SH-SY5Y (cell line): ENCODE data around the gene BHLHE40.

Source experiments
- GATA2 ChIP-seq: IDR thresholded peaks from 2 replicates; pipeline ENCODE4 v1.6.1; 2011; ENCODE audit warnings: mild to moderate bottlenecking, low read depth, low read length
- GATA3 ChIP-seq: IDR thresholded peaks from 2 replicates; pipeline ENCODE4 v1.6.1; 2011; ENCODE audit warnings: low read depth, mild to moderate bottlenecking, low read length, moderate library complexity

Gene BHLHE40

DNA sequence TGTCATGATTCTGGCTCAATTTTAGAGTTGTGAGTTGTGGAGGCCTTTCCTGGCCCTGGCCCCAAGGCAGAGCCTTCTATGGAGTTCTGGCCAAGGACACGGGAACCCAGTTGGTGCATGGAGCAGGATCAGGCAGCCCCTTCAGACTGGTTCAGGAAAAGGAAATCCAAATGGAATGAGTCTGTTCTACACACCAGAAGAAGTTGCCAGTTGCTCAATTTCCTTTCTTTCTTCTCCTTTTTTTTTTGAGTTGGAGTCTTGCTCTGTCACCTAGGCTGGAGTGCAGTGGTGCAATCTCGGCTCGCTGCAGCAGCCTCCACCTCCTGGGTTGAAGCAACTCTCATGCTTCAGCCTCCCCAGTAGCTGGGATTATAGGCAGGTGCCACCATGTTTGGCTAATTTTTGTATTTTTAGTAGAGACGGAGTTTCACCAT, 28.9 kb upstream of the BHLHE40 start:
- no peak for TF ChIP-seq GATA2
- TF ChIP-seq GATA3, result no peak

DNA sequence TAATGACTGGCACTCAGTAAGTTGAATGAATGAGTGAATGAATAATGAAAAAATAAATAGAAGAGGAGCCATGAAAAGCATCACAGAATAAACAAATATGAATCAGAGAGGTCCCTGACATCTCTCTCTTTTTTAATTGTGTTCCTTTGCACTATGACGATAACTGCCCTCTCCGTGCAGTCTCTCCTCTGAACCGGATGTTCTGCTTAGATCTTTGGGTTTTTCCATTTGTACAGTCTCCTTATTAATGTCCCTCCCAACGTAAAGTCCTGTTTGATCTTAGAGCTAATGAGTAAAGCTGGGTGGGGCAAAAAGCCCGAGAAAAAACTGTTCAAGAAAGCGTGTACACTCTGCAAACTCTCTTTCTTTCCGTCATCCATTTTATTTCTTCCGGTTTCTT, 28.3 kb upstream of the BHLHE40 start:
- TF ChIP-seq GATA3 (no peak), GATA2 (no peak)

- TF ChIP-seq GATA3, result no peak
- no peak for TF ChIP-seq GATA2
Measured at GRCh38 chr3:4953119-4953518, 26.1 kb upstream of the BHLHE40 start.

- no peak for TF ChIP-seq GATA3
- no peak for TF ChIP-seq GATA2
Measured at GRCh38 chr3:4954256-4955000, 24.8 kb upstream of the BHLHE40 start.

DNA sequence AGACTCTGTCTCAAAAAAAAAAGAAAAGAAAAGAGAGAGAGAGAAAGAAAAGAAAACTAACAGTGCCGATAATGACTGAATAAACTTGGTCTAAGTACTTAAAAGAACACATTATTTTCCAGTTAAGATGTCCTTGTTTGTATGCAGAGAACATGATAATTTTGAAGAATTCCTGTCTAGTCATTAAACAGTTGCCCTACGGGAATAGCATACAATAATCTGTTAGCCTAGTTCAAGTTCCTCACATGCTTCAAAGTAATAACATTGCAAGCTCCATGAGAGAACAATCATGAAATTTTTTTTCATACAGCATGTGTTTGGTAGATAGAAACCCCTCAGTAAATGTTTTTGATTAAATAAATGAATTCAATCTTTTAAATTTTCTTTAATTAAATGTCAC, 23.1 kb upstream of the BHLHE40 start:
- TF ChIP-seq GATA2 (no peak), GATA3 (no peak)

DNA sequence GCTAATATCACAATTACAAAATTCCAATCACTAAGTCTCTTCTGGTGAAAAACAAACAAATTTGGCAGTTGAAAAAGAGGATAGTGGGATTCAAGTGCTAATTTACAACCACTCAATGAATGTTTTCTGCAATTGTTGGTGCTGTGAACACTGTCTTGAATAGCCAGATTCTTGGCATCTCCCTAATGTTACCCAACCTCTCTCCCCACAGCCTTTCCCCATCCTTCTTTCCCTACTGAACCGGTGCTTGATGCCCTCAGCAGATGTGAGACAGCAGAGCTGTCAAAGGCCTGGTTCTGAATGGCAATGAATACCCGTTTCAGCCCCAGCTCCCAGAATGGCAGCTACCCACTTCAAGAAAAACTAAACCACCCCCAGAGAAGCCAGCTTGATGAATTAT, 22.5 kb upstream of the BHLHE40 start:
- TF ChIP-seq GATA2 (no peak), GATA3 (no peak)

- TF ChIP-seq GATA3 (no peak), GATA2 (no peak)
Measured at GRCh38 chr3:4957978-4958377, 21.3 kb upstream of the BHLHE40 start.

DNA sequence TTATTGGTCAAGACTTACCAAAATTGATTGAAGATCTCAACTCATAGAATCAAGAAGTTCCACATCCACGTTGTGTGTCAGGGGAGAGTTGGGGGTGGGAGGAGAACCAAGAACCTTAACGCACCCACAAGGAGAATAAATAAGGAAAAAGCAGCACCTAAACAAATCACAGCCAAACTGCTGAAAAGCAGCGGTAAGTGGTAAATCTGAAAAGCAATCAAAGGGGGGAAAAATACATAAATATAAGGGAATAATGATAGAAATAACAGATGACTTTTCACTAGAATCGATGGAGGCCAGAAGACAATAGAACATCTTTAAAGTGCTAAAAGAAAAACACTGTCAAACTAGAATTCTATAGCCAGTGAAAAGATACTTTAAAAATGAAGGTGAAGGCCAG, 20.1 kb upstream of the BHLHE40 start:
- TF ChIP-seq GATA2, result no peak
- no peak for TF ChIP-seq GATA3

GRCh38 chr3:4963669-4964570, 15.3 kb upstream of the BHLHE40 start:
- TF ChIP-seq GATA2 (no peak), GATA3 (no peak)

- TF ChIP-seq GATA2, result no peak
- no peak for TF ChIP-seq GATA3
Measured at GRCh38 chr3:4971838-4972237, 7.4 kb upstream of the BHLHE40 start.

DNA sequence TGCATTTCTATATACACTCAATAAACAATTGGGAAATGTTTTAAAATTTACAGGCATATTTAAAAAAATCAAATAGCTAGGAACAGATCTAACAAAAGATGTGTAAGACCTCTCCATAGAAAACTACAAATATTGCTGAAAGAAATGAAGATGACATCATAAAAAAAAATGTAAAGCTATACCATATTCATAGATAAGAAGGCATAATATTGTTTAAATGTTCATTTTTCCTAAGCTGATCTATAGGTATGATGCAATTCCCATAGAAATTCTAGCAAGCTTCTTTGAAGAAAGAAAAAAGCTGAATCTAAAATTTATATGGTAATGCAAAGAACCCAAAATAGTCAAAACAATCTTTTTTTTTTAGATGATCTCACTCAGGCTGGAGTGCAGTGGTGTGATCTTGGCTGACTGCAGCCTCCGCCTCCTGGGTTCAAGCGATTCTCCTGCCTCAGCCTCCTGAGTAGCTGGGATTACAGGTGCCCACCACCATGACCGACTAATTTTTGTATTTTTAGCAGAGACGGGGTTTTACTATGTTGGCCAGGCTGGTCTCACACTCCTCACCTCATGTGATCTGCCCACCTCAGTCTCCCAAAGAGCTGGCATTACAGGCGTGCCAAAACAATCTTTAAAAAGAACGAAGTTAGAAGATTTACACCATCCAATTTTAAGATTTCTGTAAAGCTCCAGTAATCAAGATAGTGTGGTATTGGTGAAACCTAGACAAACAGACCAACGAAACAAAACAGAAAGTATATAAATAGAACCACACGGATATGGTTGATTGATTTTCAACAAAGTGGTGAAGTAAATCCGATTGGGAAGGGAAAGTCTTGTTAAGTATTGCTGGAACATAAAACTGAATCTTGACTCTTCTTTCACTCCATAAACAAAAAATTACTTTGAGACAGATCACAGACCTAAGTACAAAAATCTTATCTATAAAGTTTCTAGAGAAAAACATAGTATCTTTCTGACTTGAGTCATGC, 6.3 kb upstream of the BHLHE40 start:
- TF ChIP-seq GATA3, result no peak
- TF ChIP-seq GATA2, result no peak

DNA sequence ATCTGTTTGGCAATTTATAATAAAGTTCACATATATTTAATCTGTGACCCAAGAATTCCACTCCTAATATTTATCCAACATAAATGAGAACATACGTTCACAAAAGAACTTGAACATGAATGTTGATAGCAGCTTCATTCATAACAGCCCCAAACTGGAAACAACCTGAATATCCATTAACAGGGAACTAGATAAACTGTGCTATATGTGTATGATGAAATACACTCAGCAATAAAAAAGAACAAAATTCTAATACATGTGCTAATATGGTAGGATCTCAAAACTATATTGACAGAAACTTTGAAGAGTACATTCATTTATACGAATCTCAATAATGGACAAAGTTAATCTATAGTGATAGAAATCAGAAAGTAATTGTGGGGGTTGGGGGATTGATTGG, 5.1 kb upstream of the BHLHE40 start:
- TF ChIP-seq GATA3 (no peak), GATA2 (no peak)

GRCh38 chr3:4976109-4976508, 3.1 kb upstream of the BHLHE40 start:
- no peak for TF ChIP-seq GATA3
- no peak for TF ChIP-seq GATA2

GRCh38 chr3:4977001-4977852, 2.0 kb upstream of the BHLHE40 start:
- no peak for TF ChIP-seq GATA3
- no peak for TF ChIP-seq GATA2
